Epithelial cell of proximal tubule (primary cell): ENCODE data around the gene RPTN. TPM values are rescaled to one million over a fixed set of nuclear protein-coding genes. Genes with fewer than 3 reads are reported as not detected.
A peak's percentile ranks its signal among the peaks of the same experiment; 100 is the strongest.

Experiments used
- DNase-seq: peaks from one replicate; pipeline ENCODE4 v3.0.0-alpha.2; 2011; ENCODE audit warnings: low read depth
- H3K4me3 ChIP-seq: 2 replicates; pipeline ENCODE4 v1.5.1; 2011; ENCODE audit warnings: low read depth, mild to moderate bottlenecking, low read length
- CTCF ChIP-seq: conservative IDR thresholded peaks from 2 replicates; pipeline ENCODE4 v1.5.1; 2012; ENCODE audit warnings: low read depth, mild to moderate bottlenecking, low read length
- total RNA-seq: library from RNA; depleted of rRNA; stranded (reverse); fragments of >200 nt; gene quantifications from 2 replicates; pipeline ENCODE4 v1.2.3, GENCODE V29; 2015

Gene RPTN
- total RNA-seq, 1 donor from 2014 or later: not detected

- peak overlapping the region; percentile 44 for H3K4me3 ChIP-seq
- DNase-seq: no peak
Observed at GRCh38 chr1:152112101-152112884, 46.7 kb downstream of the RPTN start.

GRCh38 chr1:152111515-152111968 lies 47.5 kb downstream of the RPTN start:
- DNase-seq: no peak
- TF ChIP-seq CTCF: no peak
- peak overlapping the region; percentile 57 for H3K4me3 ChIP-seq

More at GRCh38 chr1:152112101-152112884, 46.7 kb downstream of the RPTN start:
- TF ChIP-seq CTCF: no peak

- DNase-seq: no peak
- peak overlapping the region; percentile 57 for H3K4me3 ChIP-seq
- no peak for TF ChIP-seq CTCF
Observed at GRCh38 chr1:152110860-152111514, 48.0 kb downstream of the RPTN start.

GRCh38 chr1:152110365-152110859 lies 48.6 kb downstream of the RPTN start:
- no peak for DNase-seq
- peak overlapping the region; percentile 57 for H3K4me3 ChIP-seq
- TF ChIP-seq CTCF: no peak

GRCh38 chr1:152109998-152110294 lies 49.1 kb downstream of the RPTN start:
- no peak for DNase-seq
- no peak for TF ChIP-seq CTCF
- peak overlapping the region; percentile 57 for H3K4me3 ChIP-seq

GRCh38 chr1:152109231-152109997 lies 49.6 kb downstream of the RPTN start:
- H3K4me3 ChIP-seq: peak overlapping the region; percentile 57
- no peak for TF ChIP-seq CTCF
- DNase-seq: no peak
